ENCODE data around the gene FHIT. TPM values are rescaled to one million over a fixed set of nuclear protein-coding genes. Genes with fewer than 3 reads are reported as not detected.
"Not testable (repeated sequence)": the region's sequence is repeated elsewhere in the genome, so short reads cannot be mapped to it uniquely, and the experiment has no call there.

The FHIT gene
- total and polyA plus RNA-seq, 10 of the 15 experiments (the other 5 are each of a cell fraction or from before 2014, with no cell fraction given) = 4.2 to 14.9 (median 9.4) TPM

DNA sequence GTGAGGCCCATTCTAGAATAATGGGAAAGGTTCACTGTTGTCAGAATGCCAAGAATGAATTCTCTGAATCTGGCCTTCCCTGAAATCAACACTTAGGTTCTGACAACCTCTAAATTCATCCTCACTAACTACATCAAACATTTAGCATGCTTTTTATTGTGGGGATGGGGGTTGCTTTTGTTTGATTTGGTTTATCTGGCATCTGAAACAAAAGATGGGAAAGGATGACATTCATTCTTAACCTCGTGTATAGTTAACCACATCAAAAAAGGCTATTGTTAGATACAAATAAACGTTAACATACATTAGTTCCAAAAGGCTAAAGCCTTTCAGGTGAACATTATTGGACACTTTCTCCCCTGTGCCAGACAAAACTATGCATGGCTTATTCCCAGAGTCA lies 357.3 kb downstream of the FHIT start (continued):
- TF ChIP-seq, protein P1, sequence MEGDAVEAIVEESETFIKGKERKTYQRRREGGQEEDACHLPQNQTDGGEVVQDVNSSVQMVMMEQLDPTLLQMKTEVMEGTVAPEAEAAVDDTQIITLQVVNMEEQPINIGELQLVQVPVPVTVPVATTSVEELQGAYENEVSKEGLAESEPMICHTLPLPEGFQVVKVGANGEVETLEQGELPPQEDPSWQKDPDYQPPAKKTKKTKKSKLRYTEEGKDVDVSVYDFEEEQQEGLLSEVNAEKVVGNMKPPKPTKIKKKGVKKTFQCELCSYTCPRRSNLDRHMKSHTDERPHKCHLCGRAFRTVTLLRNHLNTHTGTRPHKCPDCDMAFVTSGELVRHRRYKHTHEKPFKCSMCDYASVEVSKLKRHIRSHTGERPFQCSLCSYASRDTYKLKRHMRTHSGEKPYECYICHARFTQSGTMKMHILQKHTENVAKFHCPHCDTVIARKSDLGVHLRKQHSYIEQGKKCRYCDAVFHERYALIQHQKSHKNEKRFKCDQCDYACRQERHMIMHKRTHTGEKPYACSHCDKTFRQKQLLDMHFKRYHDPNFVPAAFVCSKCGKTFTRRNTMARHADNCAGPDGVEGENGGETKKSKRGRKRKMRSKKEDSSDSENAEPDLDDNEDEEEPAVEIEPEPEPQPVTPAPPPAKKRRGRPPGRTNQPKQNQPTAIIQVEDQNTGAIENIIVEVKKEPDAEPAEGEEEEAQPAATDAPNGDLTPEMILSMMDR (IDR thresholded peaks at IDR 0.05 in 2 of 3, conservative IDR thresholded peaks at IDR 0.05 in 1 of 3; ENCODE audit: control insufficient read depth in 2 of 3, extremely low read depth in 1 of 3, insufficient read depth in 1 of 3, low read depth in 3 of 3, low read length in 3 of 3) = no peak
- TF ChIP-seq POLR2A (IDR thresholded peaks at IDR 0.05; ENCODE audit: low read depth, low read length) = no peak
- no peak for TF ChIP-seq IRF4 (IDR thresholded peaks at IDR 0.05; ENCODE audit: low read depth, low read length)

- intact Hi-C loops (cut with micrococcal nuclease; ENCODE audit: unreplicated experiment) (no loop called here), in situ Hi-C loops (cut with MboI) (no loop called here)
- Histone ChIP-seq H2AFZ (ENCODE audit: control insufficient read depth, low read depth, low read length) (no peak overlapping the region), H3K4me2 (ENCODE audit: control insufficient read depth, insufficient read depth) (no peak overlapping the region), H3K9ac (ENCODE audit: control insufficient read depth, insufficient read depth, low read length) (no peak overlapping the region), H4K20me1 (ENCODE audit: control insufficient read depth, insufficient read depth) (no peaks in the 10 kb centered on the region), H3K36me3 (ENCODE audit: control insufficient read depth in 2 of 2, insufficient read depth in 2 of 2, low read length in 1 of 2) (no peaks in the 10 kb centered on the region), H3K4me3 (no peak overlapping the region), H3K27me3 (replicated peaks in 1 of 2; ENCODE audit: control insufficient read depth in 2 of 2, insufficient read depth in 2 of 2, low read length in 1 of 2) (no peaks in the 10 kb centered on the region), H3K79me2 (ENCODE audit: control insufficient read depth, insufficient read depth, low read length) (no peaks in the 10 kb centered on the region), H3K27ac (ENCODE audit: control insufficient read depth, insufficient read depth) (no peak overlapping the region), H3K9me3 (replicated peaks; ENCODE audit: control insufficient read depth, insufficient read depth, low read length) (no peaks in the 10 kb centered on the region), H3K4me1 (ENCODE audit: control insufficient read depth, insufficient read depth, low read length) (no peaks in the 10 kb centered on the region)
- ATAC-seq (no peak), FAIRE-seq (no peak), DNase-seq (ENCODE audit: low read depth, low spot score) (no peak)
- no peak for TF ChIP-seq TCF3 (IDR thresholded peaks at IDR 0.05; ENCODE audit: borderline replicate concordance, insufficient read depth, low read depth, low read length)
- TF ChIP-seq SUPT20H (IDR thresholded peaks at IDR 0.05; ENCODE audit: borderline replicate concordance, control insufficient read depth, low read depth, low read length) = no peak
- no peak for TF ChIP-seq JUND (IDR thresholded peaks at IDR 0.05; ENCODE audit: low read depth, low read length)
- RAD21 ChIA-PET (ENCODE audit: unreplicated experiment) = no interaction called here
- POLR2A ChIA-PET = no interaction called here
- 59% methylated on average over 5 of the region's 5 CpGs for WGBS (ENCODE audit: insufficient coverage, insufficient replicate concordance, low lambda C conversion rate, missing lambda C conversion rate)
- BruUV-seq (replicated peaks) = no TSS peak
- CTCF ChIA-PET = no interaction called here
- SMC1A ChIA-PET (ENCODE audit: uncharacterized antibody, unreplicated experiment) = interaction anchor here (1.6 kb wide), 1 partner anchor 481 kb away, joined by 3 read pairs; no protein-coding TSS in a partner anchor
Observed at GRCh38 chr3:60890226-60890625, 361.0 kb downstream of the FHIT start.

DNA sequence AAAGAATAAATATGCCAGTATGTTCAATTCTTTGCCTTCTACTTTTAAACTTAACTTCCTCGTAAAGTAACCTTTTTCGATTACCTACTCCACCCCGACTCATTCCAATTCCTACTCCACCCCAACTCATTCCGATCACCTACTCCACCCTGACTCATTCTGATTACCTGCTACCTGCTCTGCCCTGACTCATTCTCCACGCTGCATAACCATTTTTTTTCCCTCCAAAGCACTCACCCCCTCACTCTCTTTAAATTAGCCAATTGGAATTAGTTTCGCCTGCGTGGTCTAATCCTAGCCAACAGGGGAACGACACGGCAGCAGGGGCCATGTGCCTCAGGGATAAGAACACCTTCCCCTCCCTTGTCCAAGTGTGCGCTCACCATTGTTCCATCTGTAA lies 362.3 kb downstream of the FHIT start:
- H4K20me1 ChIP-seq (ENCODE audit: control insufficient read depth, insufficient read depth); ATAC-seq; in situ Hi-C loops (cut with MboI); H3K36me3 ChIP-seq (ENCODE audit: control insufficient read depth in 2 of 2, insufficient read depth in 2 of 2, low read length in 1 of 2); DNase-seq (ENCODE audit: low read depth, low spot score); H3K27me3 ChIP-seq (replicated peaks in 1 of 2; ENCODE audit: control insufficient read depth in 2 of 2, insufficient read depth in 2 of 2, low read length in 1 of 2); H3K4me3 ChIP-seq; intact Hi-C loops (cut with micrococcal nuclease; ENCODE audit: unreplicated experiment); BruUV-seq (replicated peaks); H2AFZ ChIP-seq (ENCODE audit: control insufficient read depth, low read depth, low read length); H3K9me3 ChIP-seq (replicated peaks; ENCODE audit: control insufficient read depth, insufficient read depth, low read length); H3K4me2 ChIP-seq (ENCODE audit: control insufficient read depth, insufficient read depth); FAIRE-seq; POLR2A ChIA-PET; CTCF ChIA-PET; RAD21 ChIA-PET (ENCODE audit: unreplicated experiment); H3K4me1 ChIP-seq (ENCODE audit: control insufficient read depth, insufficient read depth, low read length); H3K79me2 ChIP-seq (ENCODE audit: control insufficient read depth, insufficient read depth, low read length); H3K27ac ChIP-seq (ENCODE audit: control insufficient read depth, insufficient read depth); H3K9ac ChIP-seq (ENCODE audit: control insufficient read depth, insufficient read depth, low read length): not testable (repeated sequence)
- 81% methylated on average over 10 of the region's 10 CpGs for WGBS (ENCODE audit: insufficient coverage, insufficient replicate concordance, low lambda C conversion rate, missing lambda C conversion rate)
- SMC1A ChIA-PET (ENCODE audit: uncharacterized antibody, unreplicated experiment) = interaction anchor here (0.6 to 1.6 kb wide), 2 partner anchors 186 to 482 kb away, joined by 3 read pairs; no protein-coding TSS in a partner anchor
